Endothelial cell of umbilical vein (primary cell): Measurements from ENCODE around the gene LSP1. TPM values are rescaled to one million over a fixed set of nuclear protein-coding genes. Genes with fewer than 3 reads are reported as not detected.

Experiments
- BruUV-seq: library from RNA; stranded (reverse); fragments of 400-500 nt; replicated peaks from 2 replicates; lab custom pipeline; 2021; lab: Mats Ljungman, UMichigan
- CTCF ChIA-PET: fragments of 300-600, 350-600 bp; sonication (Branson Sonifier 250); formaldehyde crosslinking; loops from one replicate; lab custom pipeline; 2021; ENCODE audit warnings: antibody characterized with exemption, inconsistent platforms; lab: Charles Lee
- POLR2A ChIA-PET: fragments of 300-600, 350-600 bp; sonication (Branson Sonifier 250); formaldehyde crosslinking; loops from one replicate; lab custom pipeline; 2021; ENCODE audit warnings: antibody characterized with exemption, inconsistent platforms; lab: Charles Lee
- DNase-seq: peaks from one replicate; pipeline ENCODE4 v3.0.0-alpha.2; 2011; ENCODE audit warnings: low read depth, low spot score
- FAIRE-seq: peaks from 2 replicates; lab custom pipeline; 2011; peaks lifted over from hg19 to GRCh38; lab: Jason Lieb, UNC
- H2AFZ ChIP-seq: 2 replicates; pipeline ENCODE4 v1.6.0; 2012; ENCODE audit warnings: low read depth, low read length, control low read depth, inconsistent platforms
- H3K27ac ChIP-seq: 2 replicates; pipeline ENCODE4 v1.5.1; 2011; ENCODE audit warnings: low read depth, mild to moderate bottlenecking, control low read depth, low read length, moderate library complexity; ENCODE audit not compliant: insufficient read depth
- H3K27me3 ChIP-seq, 2 experiments: 2 replicates each; pipeline versions ENCODE4 v1.6.0 to v1.6.1; 2011; ENCODE audit warnings: low read length in 2 of 2, mixed read lengths in 1 of 2; ENCODE audit not compliant: control insufficient read depth in 2 of 2, insufficient read depth in 2 of 2
- H3K36me3 ChIP-seq, 2 experiments: 2 replicates in 1 of 2; 3 replicates in 1 of 2; pipeline ENCODE4 v1.5.1; 2011; ENCODE audit warnings: low read length in 2 of 2, mild to moderate bottlenecking in 1 of 2, moderate library complexity in 1 of 2; ENCODE audit not compliant: control insufficient read depth in 2 of 2, insufficient read depth in 2 of 2; ENCODE audit errors: extremely low read depth in 1 of 2
- H3K4me1 ChIP-seq: 3 replicates; pipeline ENCODE4 v1.5.1; 2011; ENCODE audit warnings: mild to moderate bottlenecking, low read length; ENCODE audit not compliant: control insufficient read depth, insufficient read depth; ENCODE audit errors: extremely low read depth
- H3K4me2 ChIP-seq: 2 replicates; pipeline ENCODE4 v1.6.1; 2011; ENCODE audit warnings: low read length, control low read depth, mixed read lengths; ENCODE audit not compliant: insufficient read depth
- H3K4me3 ChIP-seq, 3 experiments: fragments of 200-600 bp in 1 of 3; sonication (generic), shearing (Covaris generic) in 1 of 3; replicated peaks in 1 of 3; 2 replicates each; pipeline ENCODE4 v1.5.1; 2011 to 2016; ENCODE audit warnings: control low read depth in 3 of 3, low read length in 3 of 3, mild to moderate bottlenecking in 2 of 3, inconsistent platforms in 1 of 3, low read depth in 1 of 3, moderate library complexity in 1 of 3; ENCODE audit not compliant: insufficient read depth in 1 of 3
- H3K79me2 ChIP-seq: 2 replicates; pipeline ENCODE4 v1.6.0; 2012; ENCODE audit warnings: low read length, inconsistent platforms; ENCODE audit not compliant: control insufficient read depth, insufficient read depth
- H3K9ac ChIP-seq: replicated peaks from 2 replicates; pipeline ENCODE3; 2011; ENCODE audit warnings: low read length, control low read depth; ENCODE audit not compliant: insufficient read depth; ENCODE audit errors: extremely low read depth
- H3K9me1 ChIP-seq: replicated peaks from 3 replicates; pipeline ENCODE4 v1.6.0; 2011; ENCODE audit warnings: mild to moderate bottlenecking, low read length; ENCODE audit not compliant: control insufficient read depth, insufficient read depth; ENCODE audit errors: extremely low read depth
- H3K9me3 ChIP-seq: replicated peaks from 2 replicates; pipeline ENCODE4 v1.5.1; 2012; ENCODE audit warnings: low read length, inconsistent platforms; ENCODE audit not compliant: control insufficient read depth, insufficient read depth
- H4K20me1 ChIP-seq: replicated peaks from 2 replicates; pipeline ENCODE3; 2011; ENCODE audit warnings: mild to moderate bottlenecking, low read length; ENCODE audit not compliant: control insufficient read depth, insufficient read depth; ENCODE audit errors: extremely low read depth
- CTCF ChIP-seq, 2 donors: IDR thresholded peaks; 1 replicate in 1 of 2; 2 replicates in 1 of 2; pipeline ENCODE4 v1.5.1; 2011; ENCODE audit warnings: low read length in 2 of 2, mild to moderate bottlenecking in 2 of 2, moderate library complexity in 2 of 2, control low read depth in 1 of 2, inconsistent platforms in 1 of 2, low read depth in 1 of 2; ENCODE audit not compliant: insufficient read depth in 1 of 2; ENCODE audit errors: extremely low read depth in 1 of 2
- EZH2 ChIP-seq: IDR thresholded peaks from 2 replicates; pipeline ENCODE4 v1.6.1; 2012; ENCODE audit warnings: borderline replicate concordance, low read depth, mild to moderate bottlenecking, moderate library complexity, low read length, inconsistent platforms; ENCODE audit not compliant: severe bottlenecking
- JUN ChIP-seq: IDR thresholded peaks from 2 replicates; pipeline ENCODE4 v1.6.1; 2011; ENCODE audit warnings: borderline replicate concordance, low read depth; ENCODE audit not compliant: insufficient read length, insufficient read depth
- MYC ChIP-seq: IDR thresholded peaks from one replicate; pipeline ENCODE4 v1.6.1; 2011; ENCODE audit warnings: mild to moderate bottlenecking, low read depth, low read length
- POLR2A ChIP-seq: IDR thresholded peaks from 2 replicates; pipeline ENCODE4 v1.6.1; 2012; ENCODE audit warnings: low read depth, mild to moderate bottlenecking, control low read depth, low read length
- POLR2AphosphoS5 ChIP-seq: IDR thresholded peaks from 2 replicates; pipeline ENCODE4 v1.6.1; 2012; ENCODE audit warnings: low read depth, mild to moderate bottlenecking, control low read depth, low read length, moderate library complexity; ENCODE audit not compliant: insufficient read depth
- dilution Hi-C: fragments of 300-500 bp; cut with MboI; formaldehyde crosslinking; loops from one replicate; pipeline ENCODE4 v1.15.0; 2019; ENCODE audit warnings: low sequenced_read_pairs; ENCODE audit not compliant: extremely low pct_ligation_motif_present
- intact Hi-C: fragments of 100-400 bp; cut with micrococcal nuclease; formaldehyde crosslinking; loops from one replicate; pipeline ENCODE4 v1.10.0; 2022
- polyA plus RNA-seq, 4 experiments: library from polyadenylated mRNA; depleted of rRNA in 3 of 4; stranded (reverse) in 3 of 4; unstranded in 1 of 4; fragments of >200 nt; gene quantifications; 2 replicates each; pipeline versions ENCODE4 v1.2.1 to v1.2.3, GENCODE V29; 2011 to 2012; ENCODE audit warnings: missing spikeins in 1 of 4
- total RNA-seq: library from RNA; stranded (reverse); gene quantifications from 2 replicates; pipeline ENCODE4 v1.2.3, GENCODE V29; 2021
- TF ChIP-seq, protein P1 (sequence below): IDR thresholded peaks from 2 replicates; pipeline ENCODE4 v1.6.1; 2011; ENCODE audit not compliant: insufficient read depth, insufficient read length

LSP1 gene
- total and polyA plus RNA-seq, 2 donors (not counting 3 experiments of a cell fraction or from before 2014, with no cell fraction given) = not detected

- H3K4me1 ChIP-seq = peaks cover 3% of the 10 kb centered on the region
- no peak for FAIRE-seq
- H3K36me3 ChIP-seq = no peaks in the 10 kb centered on the region
- H4K20me1 ChIP-seq = no peaks in the 10 kb centered on the region
- no peaks in the 10 kb centered on the region for H3K9me3 ChIP-seq
- no peaks in the 10 kb centered on the region for H3K27me3 ChIP-seq
- H3K9ac ChIP-seq = no peak overlapping the region
- no TSS peak for BruUV-seq
- dilution Hi-C loops = no loop called here
- ChIA-PET CTCF (interaction anchor here (0.9 to 5.4 kb wide), 4 partner anchors 54 to 176 kb away, joined by 3 to 50 read pairs (median 9); no protein-coding TSS in a partner anchor), POLR2A (no interaction called here)
- H3K79me2 ChIP-seq = no peaks in the 10 kb centered on the region
- H3K4me2 ChIP-seq = no peak overlapping the region
- DNase-seq = no peak
- intact Hi-C loops = no loop called here
- no peak overlapping the region for H2AFZ ChIP-seq
- no peaks in the 10 kb centered on the region for H3K9me1 ChIP-seq
- H3K27ac ChIP-seq = no peak overlapping the region
- TF ChIP-seq POLR2AphosphoS5 = no peak
- no peak for TF ChIP-seq JUN
- TF ChIP-seq, protein P1, sequence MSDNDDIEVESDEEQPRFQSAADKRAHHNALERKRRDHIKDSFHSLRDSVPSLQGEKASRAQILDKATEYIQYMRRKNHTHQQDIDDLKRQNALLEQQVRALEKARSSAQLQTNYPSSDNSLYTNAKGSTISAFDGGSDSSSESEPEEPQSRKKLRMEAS = no peak
- TF ChIP-seq CTCF (IDR thresholded peaks at IDR 0.05; ENCODE audit: extremely low read depth in 1 of 2, insufficient read depth in 1 of 2, low read depth in 1 of 2, low read length in 2 of 2) = no peak
- TF ChIP-seq EZH2 = no peak
- no peak for TF ChIP-seq POLR2A
- no peak for TF ChIP-seq MYC
- no peak overlapping the region for H3K4me3 ChIP-seq
Observed at GRCh38 chr11:1828542-1828941, 24.3 kb upstream of the LSP1 start.
